ENCODE data around the gene ESR2.
"Not testable (repeated sequence)": the region's sequence is repeated elsewhere in the genome, so short reads cannot be mapped to it uniquely, and the experiment has no call there.

The ESR2 gene

DNA sequence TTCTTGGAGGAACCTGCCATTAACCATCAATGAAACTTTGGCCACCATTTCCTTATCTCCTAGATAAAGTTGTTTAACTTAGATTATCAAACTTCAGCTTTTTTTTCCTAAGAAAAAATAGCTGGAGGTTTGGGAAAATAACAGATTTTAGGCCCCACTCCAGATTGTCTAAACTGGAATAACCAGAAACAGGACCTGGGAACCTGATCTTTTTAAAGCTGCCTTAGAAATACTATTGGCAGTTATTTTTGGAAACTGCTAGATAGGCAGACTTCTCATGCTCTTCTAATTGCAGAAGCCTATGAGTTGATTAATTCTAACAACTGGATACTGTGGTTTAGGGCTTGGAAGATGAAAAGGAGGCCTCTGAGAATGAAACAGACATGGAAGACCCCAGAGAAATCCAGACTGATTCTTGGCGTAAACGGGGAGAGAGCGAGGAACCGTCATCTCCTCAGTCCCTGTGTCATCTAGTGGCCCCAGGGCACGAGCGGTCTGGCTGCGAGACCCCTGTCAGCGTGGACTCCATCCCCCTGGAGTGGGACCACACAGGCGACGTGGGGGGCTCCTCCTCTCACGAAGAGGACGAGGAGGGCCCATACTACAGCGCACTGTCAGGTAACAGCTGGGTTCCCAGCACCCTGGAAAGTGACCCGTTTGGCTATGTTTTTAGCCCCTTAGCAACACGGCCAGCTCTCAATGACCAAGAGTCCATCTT, 80.2 kb downstream of the ESR2 start:
- Mint-ChIP-seq H3K36me3 (ENCODE audit: low read depth) (peaks cover 82% of the 10 kb centered on the region), H3K9me3 (no peaks in the 10 kb centered on the region), H3K27ac (no peak overlapping the region), H3K27me3 (ENCODE audit: low read depth, poor library complexity) (no peaks in the 10 kb centered on the region), H3K4me1 (no peaks in the 10 kb centered on the region), H3K4me3 (no peak overlapping the region)
- DNase-seq = no peak
- no peak for TF ChIP-seq CTCF (IDR thresholded peaks at IDR 0.05)

DNA sequence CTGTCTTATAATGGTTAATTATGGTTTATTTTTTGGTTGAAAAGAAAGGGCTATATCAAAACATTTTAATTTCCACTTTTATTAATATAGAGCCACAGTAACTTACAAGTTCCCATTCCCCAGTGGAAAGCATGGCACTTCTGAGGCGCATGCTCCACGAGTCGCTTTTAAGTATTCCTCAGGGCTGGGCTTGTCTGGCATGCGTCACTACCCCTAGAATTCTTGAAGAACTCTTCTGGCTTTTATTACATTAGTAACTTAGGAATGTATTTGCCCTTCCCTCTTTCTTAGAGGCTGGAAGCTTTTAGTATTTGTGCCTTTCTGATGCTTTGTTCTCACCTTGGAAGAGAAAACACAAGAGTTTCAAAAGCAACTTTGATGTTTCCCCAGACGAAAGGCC, 81.1 kb downstream of the ESR2 start:
- H3K36me3 Mint-ChIP-seq (ENCODE audit: low read depth) = peaks cover 82% of the 10 kb centered on the region
- H3K4me3 Mint-ChIP-seq = no peak overlapping the region
- H3K4me1 Mint-ChIP-seq = no peaks in the 10 kb centered on the region
- H3K27me3 Mint-ChIP-seq (ENCODE audit: low read depth, poor library complexity) = no peaks in the 10 kb centered on the region
- H3K27ac Mint-ChIP-seq = no peak overlapping the region
- no peaks in the 10 kb centered on the region for H3K9me3 Mint-ChIP-seq
- no peak for DNase-seq
- TF ChIP-seq CTCF (IDR thresholded peaks at IDR 0.05) = no peak

GRCh38 chr14:64212666-64213065, 81.5 kb downstream of the ESR2 start:
- H3K27ac Mint-ChIP-seq = no peak overlapping the region

GRCh38 chr14:64210912-64211311, 83.3 kb downstream of the ESR2 start:
- not testable (repeated sequence) for H3K27me3 Mint-ChIP-seq (ENCODE audit: low read depth, poor library complexity); H3K4me1 Mint-ChIP-seq; H3K4me3 Mint-ChIP-seq; DNase-seq; H3K27ac Mint-ChIP-seq; H3K9me3 Mint-ChIP-seq
- H3K36me3 Mint-ChIP-seq (ENCODE audit: low read depth) = peaks cover 65% of the 10 kb centered on the region

More at GRCh38 chr14:64212666-64213065, 81.5 kb downstream of the ESR2 start:
- DNase-seq = no peak
- no peaks in the 10 kb centered on the region for H3K4me1 Mint-ChIP-seq
- no peak overlapping the region for H3K4me3 Mint-ChIP-seq
- H3K27me3 Mint-ChIP-seq (ENCODE audit: low read depth, poor library complexity) = no peaks in the 10 kb centered on the region
- H3K36me3 Mint-ChIP-seq (ENCODE audit: low read depth) = peaks cover 78% of the 10 kb centered on the region
- no peak for TF ChIP-seq CTCF (IDR thresholded peaks at IDR 0.05)
- no peaks in the 10 kb centered on the region for H3K9me3 Mint-ChIP-seq

DNA sequence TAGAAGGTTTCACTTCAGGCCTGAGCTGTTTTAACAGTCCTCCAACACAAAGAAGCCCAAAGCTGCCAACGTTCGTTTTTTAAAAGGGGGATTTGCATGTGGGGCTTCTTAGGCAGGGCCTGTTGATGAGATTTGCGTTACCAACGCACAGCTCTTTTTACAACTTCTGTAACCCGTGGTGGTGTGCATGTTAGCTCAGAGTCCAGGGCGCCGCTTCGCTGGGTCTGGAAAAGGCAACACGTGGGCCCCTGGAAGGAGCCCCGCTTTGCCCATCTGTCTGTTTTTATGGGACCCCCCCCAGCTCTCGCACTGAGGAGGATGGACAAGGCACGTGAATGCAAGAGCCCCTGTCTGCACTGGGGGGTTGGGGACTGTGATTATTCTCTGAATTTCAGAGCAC, 84.0 kb downstream of the ESR2 start:
- Mint-ChIP-seq H3K9me3 (no peaks in the 10 kb centered on the region), H3K36me3 (ENCODE audit: low read depth) (peaks cover 58% of the 10 kb centered on the region)

More for the DNA sequence above, 84.0 kb downstream of the ESR2 start:
- Mint-ChIP-seq H3K4me3 (no peak overlapping the region), H3K4me1 (peaks cover 10% of the 10 kb centered on the region), H3K27me3 (ENCODE audit: low read depth, poor library complexity) (no peaks in the 10 kb centered on the region), H3K27ac (peak overlapping the region; percentile 51)
- DNase-seq = no peak
- no peak for TF ChIP-seq CTCF (IDR thresholded peaks at IDR 0.05)

All from nephron progenitor cell (in vitro differentiated cells).